Measurements from ENCODE around the gene TMEM125.

DNA sequence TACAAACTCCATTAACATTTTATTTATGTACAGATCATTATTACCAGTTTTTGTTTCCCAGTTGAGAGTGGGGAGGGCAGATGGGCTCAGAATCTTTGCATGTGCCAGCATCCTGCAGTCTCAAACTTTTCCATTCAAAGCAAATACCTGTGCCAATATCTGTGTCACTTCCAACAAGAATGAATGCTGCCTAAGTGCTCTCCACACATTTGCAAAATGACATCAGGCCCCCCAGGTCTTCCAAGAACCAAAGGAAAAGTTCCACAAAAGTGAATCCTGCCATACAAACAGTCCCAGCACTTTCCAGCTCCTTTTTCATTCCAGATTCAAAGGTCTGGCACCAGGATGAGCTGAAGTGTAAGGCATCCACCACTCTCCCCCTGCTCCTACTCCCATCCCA, 29.3 kb downstream of the TMEM125 start:
- TF ChIP-seq MTA3 (IDR thresholded peaks at IDR 0.05; ENCODE audit: borderline replicate concordance, low read length), result no peak
- TF ChIP-seq CBX5 (IDR thresholded peaks at IDR 0.05; ENCODE audit: low read depth), result no peak
- TF ChIP-seq EZH2 (IDR thresholded peaks at IDR 0.05; ENCODE audit: borderline replicate concordance, control insufficient read depth, low read depth, low read length), result no peak
- TF ChIP-seq, protein P1, sequence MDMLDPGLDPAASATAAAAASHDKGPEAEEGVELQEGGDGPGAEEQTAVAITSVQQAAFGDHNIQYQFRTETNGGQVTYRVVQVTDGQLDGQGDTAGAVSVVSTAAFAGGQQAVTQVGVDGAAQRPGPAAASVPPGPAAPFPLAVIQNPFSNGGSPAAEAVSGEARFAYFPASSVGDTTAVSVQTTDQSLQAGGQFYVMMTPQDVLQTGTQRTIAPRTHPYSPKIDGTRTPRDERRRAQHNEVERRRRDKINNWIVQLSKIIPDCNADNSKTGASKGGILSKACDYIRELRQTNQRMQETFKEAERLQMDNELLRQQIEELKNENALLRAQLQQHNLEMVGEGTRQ (IDR thresholded peaks at IDR 0.05; ENCODE audit: borderline replicate concordance, low read depth, low read length), result no peak
- TF ChIP-seq TCF12 (IDR thresholded peaks at IDR 0.05; ENCODE audit: low read depth, low read length), result no peak
- no peak for TF ChIP-seq POLR2A (IDR thresholded peaks at IDR 0.05; ENCODE audit: low read depth, low read length)

Measured in GM12878 (cell line).